ENCODE results near the gene DLX1. TPM values are rescaled to one million over a fixed set of nuclear protein-coding genes. Genes with fewer than 3 reads are reported as not detected.

DLX1 gene
- total RNA-seq, 1 experiment from 2014 or later: 2.0 TPM

DNA sequence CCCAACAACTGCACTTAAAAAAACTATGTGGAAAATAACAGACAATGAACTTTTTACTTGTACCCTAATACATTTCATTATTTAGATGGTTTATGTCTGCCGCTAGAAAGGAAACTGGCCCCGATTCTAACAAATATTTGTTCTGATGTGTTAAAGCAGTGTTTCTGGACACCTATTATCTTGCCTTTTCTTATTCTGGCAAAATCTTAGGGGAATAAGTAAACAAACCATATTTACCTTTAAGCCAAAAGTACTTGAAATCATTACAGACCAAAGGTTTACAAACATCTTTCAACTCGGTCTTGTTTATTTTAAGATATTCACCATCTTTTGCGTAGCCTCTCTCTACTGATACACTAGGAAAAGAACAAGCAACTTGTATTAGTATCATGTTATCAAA lies 11.8 kb upstream of the DLX1 start:
- no peak overlapping the region for H3K4me2 ChIP-seq (ENCODE audit: low read length)
- H3K79me2 ChIP-seq (ENCODE audit: insufficient read depth, low read length): no peaks in the 10 kb centered on the region
- H3K9ac ChIP-seq (ENCODE audit: low read length): no peak overlapping the region
- no peaks in the 10 kb centered on the region for H4K20me1 ChIP-seq (ENCODE audit: insufficient read depth)
- no peak overlapping the region for H3K27ac ChIP-seq (ENCODE audit: low read depth, low read length)
- no peaks in the 10 kb centered on the region for H3K27me3 ChIP-seq (ENCODE audit: insufficient read depth, low read length)
- H3K4me3 ChIP-seq (replicated peaks in 1 of 2; ENCODE audit: low read depth in 1 of 2, low read length in 2 of 2): no peak overlapping the region
- no peak for TF ChIP-seq EZH2 (IDR thresholded peaks at IDR 0.05)
- no peak for TF ChIP-seq RAD21 (IDR thresholded peaks at IDR 0.05; ENCODE audit: low read depth)
- TF ChIP-seq CBX3 (IDR thresholded peaks at IDR 0.05; ENCODE audit: low read depth): no peak
- no peak for TF ChIP-seq FOSL1 (IDR thresholded peaks at IDR 0.05; ENCODE audit: low read depth)
- no peak for TF ChIP-seq SIN3A (IDR thresholded peaks at IDR 0.05; ENCODE audit: low read depth)
- no peak for TF ChIP-seq YY1 (IDR thresholded peaks at IDR 0.05; ENCODE audit: extremely low read depth, insufficient replicate concordance, low read depth, low read length)
- TF ChIP-seq MAX (IDR thresholded peaks at IDR 0.05): no peak
- no peak for TF ChIP-seq POLR2A (IDR thresholded peaks at IDR 0.05; ENCODE audit: borderline replicate concordance, extremely low read depth, insufficient read depth, insufficient read length)
- TF ChIP-seq EZH2phosphoT487 (IDR thresholded peaks at IDR 0.05; ENCODE audit: borderline replicate concordance): no peak
- no peak for TF ChIP-seq ZNF274 (IDR thresholded peaks at IDR 0.05; ENCODE audit: low read depth, low read length)
- no peak for TF ChIP-seq SP1 (IDR thresholded peaks at IDR 0.05; ENCODE audit: low read depth)
- no peak for TF ChIP-seq ZFX (IDR thresholded peaks at IDR 0.05)
- TF ChIP-seq SRF (IDR thresholded peaks at IDR 0.05; ENCODE audit: low read depth): no peak
- TF ChIP-seq TCF7L2 (IDR thresholded peaks at IDR 0.05; ENCODE audit: borderline replicate concordance, extremely low read depth, insufficient read depth, insufficient read length): no peak
- no peak for TF ChIP-seq ELF1 (IDR thresholded peaks at IDR 0.05; ENCODE audit: borderline replicate concordance, low read depth)
- TF ChIP-seq POLR2AphosphoS5 (IDR thresholded peaks at IDR 0.05; ENCODE audit: low read depth, low read length): no peak
- no peak for TF ChIP-seq ATF3 (IDR thresholded peaks at IDR 0.05)
- no peak for TF ChIP-seq CEBPB (IDR thresholded peaks at IDR 0.05; ENCODE audit: low read depth)
- TF ChIP-seq JUND (IDR thresholded peaks at IDR 0.05): no peak
- H3K36me3 ChIP-seq (ENCODE audit: control insufficient read depth in 1 of 2, insufficient read depth in 2 of 2, low read length in 2 of 2): no peaks in the 10 kb centered on the region
- RAD21 ChIA-PET (ENCODE audit: low non-redundant PET in 1 of 2, low total read pairs in 2 of 2, uncharacterized antibody in 2 of 2, unreplicated experiment in 2 of 2): no interaction called here
- H3K9me2 ChIP-seq (ENCODE audit: insufficient read depth): no peaks in the 10 kb centered on the region
- H2AFZ ChIP-seq (ENCODE audit: low read depth, low read length, poor library complexity, severe bottlenecking): no peak overlapping the region
- BruUV-seq (replicated peaks): no TSS peak
- H3K9me3 ChIP-seq (ENCODE audit: control insufficient read depth in 1 of 2, insufficient read depth in 1 of 2, low read depth in 1 of 2, low read length in 2 of 2): no peaks in the 10 kb centered on the region
- no peak for ATAC-seq
- CTCF ChIA-PET: no interaction called here
- no peaks in the 10 kb centered on the region for H3K4me1 ChIP-seq (ENCODE audit: control insufficient read depth in 1 of 2, insufficient read depth in 2 of 2, low read length in 2 of 2)
- DNase-seq (ENCODE audit: low read depth, low spot score): no peak
- intact Hi-C loops (cut with micrococcal nuclease): no loop called here
- POLR2A ChIA-PET: no interaction called here
